Measurements from ENCODE around the gene SULT2B1. TPM values are rescaled to one million over a fixed set of nuclear protein-coding genes. Genes with fewer than 3 reads are reported as not detected.
"Not testable (repeated sequence)": the region's sequence is repeated elsewhere in the genome, so short reads cannot be mapped to it uniquely, and the experiment has no call there.

The SULT2B1 gene
- total and polyA plus RNA-seq, 4 donors = 0.39 to 0.90 (median 0.48) TPM; not detected in 1

DNA sequence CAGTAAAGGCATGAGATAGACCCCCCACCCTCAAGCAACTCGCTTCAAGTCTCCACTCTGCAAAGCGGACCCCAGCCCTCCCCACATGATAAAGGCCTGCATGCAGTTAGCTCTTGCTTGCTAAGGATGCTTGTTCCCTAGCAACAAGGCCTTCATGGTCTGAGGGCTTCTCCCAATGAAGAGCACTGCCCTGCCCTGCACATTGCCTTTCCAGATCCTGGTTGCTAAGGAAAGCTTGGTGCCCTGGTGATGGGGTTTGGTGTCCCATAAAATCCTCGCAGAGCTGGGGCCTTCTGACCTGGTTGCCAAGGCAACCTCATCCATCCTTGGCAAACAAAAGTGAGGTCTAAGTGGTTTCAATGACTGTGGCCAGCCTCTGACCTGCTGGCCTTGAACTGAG lies 79.3 kb downstream of the SULT2B1 start:
- WGBS (ENCODE audit: insufficient coverage) = 16% methylated on average over 3 of the region's 3 CpGs
- H3K36me3 ChIP-seq (ENCODE audit: control insufficient read depth, insufficient read depth, low read length) = peaks cover 66% of the 10 kb centered on the region
- H3K27ac ChIP-seq (ENCODE audit: low read depth, low read length) = peak overlapping the region; percentile 69
- H3K9me3 ChIP-seq (ENCODE audit: control insufficient read depth, insufficient read depth, low read length) = no peaks in the 10 kb centered on the region
- H3K4me3 ChIP-seq (ENCODE audit: low read depth, low read length) = no peak overlapping the region
- no peaks in the 10 kb centered on the region for H3K27me3 ChIP-seq (ENCODE audit: control insufficient read depth, insufficient read depth, low read length)
- H3K4me1 ChIP-seq (ENCODE audit: control insufficient read depth, insufficient read depth, low read length) = peaks cover 63% of the 10 kb centered on the region
- peak in 2 of 6 donors; percentile 69 to 88 for DNase-seq (ENCODE audit: low read depth in 4 of 6, low spot score in 6 of 6)

DNA sequence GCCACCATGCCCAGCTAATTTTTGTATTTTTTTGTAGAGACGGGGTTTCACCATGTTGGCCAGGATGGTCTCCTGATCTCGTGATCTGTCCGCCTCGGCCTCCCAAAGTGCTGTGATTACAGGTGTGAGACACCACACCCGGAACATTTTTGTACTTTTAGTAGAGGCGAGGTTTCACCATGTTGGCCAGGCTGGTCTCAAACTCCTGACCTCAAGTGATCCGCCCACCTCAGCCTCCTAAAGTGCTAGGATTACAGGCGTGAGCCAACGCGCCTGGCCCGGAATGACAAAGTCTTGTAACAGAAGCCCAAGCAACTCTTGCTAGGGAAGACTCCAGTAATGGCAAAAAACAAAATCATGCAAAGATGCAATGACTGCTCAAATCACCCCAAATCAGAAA lies 80.3 kb downstream of the SULT2B1 start:
- DNase-seq (ENCODE audit: low read depth in 4 of 6, low spot score in 6 of 6); H3K27me3 ChIP-seq (ENCODE audit: control insufficient read depth, insufficient read depth, low read length); H3K9me3 ChIP-seq (ENCODE audit: control insufficient read depth, insufficient read depth, low read length); H3K4me3 ChIP-seq (ENCODE audit: low read depth, low read length); H3K27ac ChIP-seq (ENCODE audit: low read depth, low read length): not testable (repeated sequence)
- peaks cover 58% of the 10 kb centered on the region for H3K36me3 ChIP-seq (ENCODE audit: control insufficient read depth, insufficient read depth, low read length)
- WGBS (ENCODE audit: insufficient coverage) = 91% methylated on average over 11 of the region's 11 CpGs
- peaks cover 73% of the 10 kb centered on the region for H3K4me1 ChIP-seq (ENCODE audit: control insufficient read depth, insufficient read depth, low read length)

GRCh38 chr19:48632692-48633147 lies 80.7 kb downstream of the SULT2B1 start:
- DNase-seq (ENCODE audit: low read depth in 4 of 6, low spot score in 6 of 6) = no peak
- Histone ChIP-seq H3K27me3 (ENCODE audit: control insufficient read depth, insufficient read depth, low read length) (no peaks in the 10 kb centered on the region), H3K27ac (ENCODE audit: low read depth, low read length) (no peak overlapping the region), H3K4me3 (ENCODE audit: low read depth, low read length) (no peak overlapping the region), H3K36me3 (ENCODE audit: control insufficient read depth, insufficient read depth, low read length) (peaks cover 54% of the 10 kb centered on the region), H3K9me3 (ENCODE audit: control insufficient read depth, insufficient read depth, low read length) (no peaks in the 10 kb centered on the region), H3K4me1 (ENCODE audit: control insufficient read depth, insufficient read depth, low read length) (peaks cover 75% of the 10 kb centered on the region)

DNA sequence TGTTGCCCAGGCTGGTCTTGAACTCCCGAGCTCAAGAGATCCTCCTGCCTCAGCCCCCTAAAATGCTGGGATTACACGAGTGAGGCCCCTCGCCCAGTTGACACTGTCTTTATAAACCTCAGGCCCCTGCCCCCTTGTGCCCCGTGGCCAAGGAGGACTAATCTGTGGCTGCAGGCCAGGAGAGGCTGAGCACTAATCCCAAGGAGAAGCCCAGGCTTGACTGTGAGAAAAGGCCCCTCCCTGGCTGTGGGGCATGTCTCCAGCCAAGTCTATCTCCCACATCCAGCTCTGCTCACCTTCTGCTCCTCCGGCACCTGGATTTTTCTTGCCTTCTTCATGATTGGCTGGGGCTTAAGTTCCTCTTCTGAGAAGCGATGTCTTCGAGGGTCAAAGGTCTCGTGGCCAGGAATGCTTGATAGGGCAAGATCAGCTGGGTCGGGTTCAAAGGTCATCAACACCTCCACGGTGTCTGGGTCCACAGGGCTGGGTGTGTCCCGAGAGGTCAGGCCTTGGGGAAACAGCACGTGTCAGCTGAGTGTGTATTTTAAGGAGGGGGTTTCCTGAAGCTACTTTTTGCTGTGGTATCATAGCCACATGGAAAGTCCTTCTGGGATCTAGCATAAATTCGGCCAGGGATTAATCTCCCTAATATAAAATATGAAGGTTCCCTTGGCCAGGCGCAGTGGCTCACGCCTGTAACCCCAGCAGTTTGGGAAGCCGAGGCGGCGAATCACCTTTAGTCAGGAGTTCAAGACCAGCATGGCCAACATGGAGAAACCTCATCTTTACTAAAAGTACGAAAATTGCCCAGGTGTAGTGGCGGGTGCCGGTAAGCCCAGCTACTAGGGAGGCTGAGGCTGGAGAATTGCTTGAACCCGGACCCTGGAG lies 81.4 kb downstream of the SULT2B1 start:
- WGBS (ENCODE audit: insufficient coverage) = 92% methylated on average over 15 of the region's 22 CpGs
- Histone ChIP-seq H3K9me3 (ENCODE audit: control insufficient read depth, insufficient read depth, low read length) (no peaks in the 10 kb centered on the region), H3K27me3 (ENCODE audit: control insufficient read depth, insufficient read depth, low read length) (no peaks in the 10 kb centered on the region), H3K4me1 (ENCODE audit: control insufficient read depth, insufficient read depth, low read length) (peaks cover 80% of the 10 kb centered on the region), H3K27ac (ENCODE audit: low read depth, low read length) (no peak overlapping the region), H3K36me3 (ENCODE audit: control insufficient read depth, insufficient read depth, low read length) (peaks cover 47% of the 10 kb centered on the region), H3K4me3 (ENCODE audit: low read depth, low read length) (no peak overlapping the region)
- no peak for DNase-seq (ENCODE audit: low read depth in 4 of 6, low spot score in 6 of 6)

DNA sequence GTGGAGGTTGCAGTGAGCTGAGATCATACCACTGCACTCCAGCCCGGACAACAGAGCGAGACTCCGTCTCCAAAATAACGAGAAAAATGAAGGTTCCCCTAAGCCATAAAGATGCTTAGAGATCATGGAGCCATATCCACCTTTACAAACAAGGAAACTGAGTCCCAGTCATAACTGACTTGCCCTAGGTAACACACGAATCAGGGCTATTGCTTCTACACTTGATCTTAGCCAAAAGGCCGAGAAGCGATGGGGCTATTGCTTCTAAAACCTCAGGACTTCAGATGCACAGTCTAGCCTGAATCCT lies 82.0 kb downstream of the SULT2B1 start:
- WGBS (ENCODE audit: insufficient coverage) = 74% methylated on average over 6 of the region's 7 CpGs
- Histone ChIP-seq H3K4me1 (ENCODE audit: control insufficient read depth, insufficient read depth, low read length) (peaks cover 86% of the 10 kb centered on the region), H3K27ac (ENCODE audit: low read depth, low read length) (peak overlapping the region; percentile 92), H3K36me3 (ENCODE audit: control insufficient read depth, insufficient read depth, low read length) (peaks cover 45% of the 10 kb centered on the region), H3K9me3 (ENCODE audit: control insufficient read depth, insufficient read depth, low read length) (no peaks in the 10 kb centered on the region), H3K4me3 (ENCODE audit: low read depth, low read length) (peak overlapping the region; percentile 32), H3K27me3 (ENCODE audit: control insufficient read depth, insufficient read depth, low read length) (no peaks in the 10 kb centered on the region)
- DNase-seq (ENCODE audit: low read depth in 4 of 6, low spot score in 6 of 6) = no peak

DNA sequence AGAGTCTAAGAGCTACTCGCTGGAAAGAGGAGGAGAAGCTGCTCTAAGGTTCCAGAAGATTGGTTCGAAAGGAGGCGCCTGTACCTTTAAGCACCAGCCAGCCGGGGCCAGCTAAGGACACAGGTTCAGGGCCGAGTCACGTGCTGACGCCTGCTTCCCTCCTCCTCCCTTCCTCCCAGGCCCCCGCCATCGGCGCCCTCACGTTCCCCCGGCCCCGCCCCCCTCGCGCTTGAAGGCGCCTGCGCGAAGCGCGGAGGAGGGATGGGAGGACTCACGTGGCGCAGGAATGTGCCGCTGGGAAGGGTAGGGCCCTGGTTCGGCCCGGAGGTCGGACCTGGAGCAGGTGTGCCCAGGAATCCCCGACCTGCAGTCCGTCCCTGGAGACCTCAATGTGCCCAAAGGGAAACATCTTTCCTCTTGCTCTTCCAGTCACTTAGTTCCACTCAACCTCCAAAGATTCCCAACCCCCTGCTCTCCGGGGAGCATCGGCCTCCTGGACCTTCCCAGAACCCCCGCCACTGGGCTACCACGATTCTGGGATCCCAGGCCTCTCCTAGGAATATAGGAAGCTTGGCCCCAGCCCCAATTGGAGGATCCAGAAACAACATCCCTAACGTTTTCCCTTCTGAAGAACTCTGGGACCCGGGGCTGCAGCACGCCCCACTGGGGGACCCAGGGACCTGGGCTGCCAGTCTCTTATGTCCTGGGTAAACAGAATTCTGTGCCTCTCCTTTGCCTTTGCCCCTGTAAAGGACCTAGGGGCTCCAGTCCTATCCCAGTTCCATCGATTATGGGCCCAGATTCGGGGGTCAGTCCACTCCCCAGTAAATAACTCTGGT lies 82.7 kb downstream of the SULT2B1 start:
- DNase-seq (ENCODE audit: low read depth in 4 of 6, low spot score in 6 of 6) = peak in 4 of 6 donors; percentile 85 to 98 (median 92)
- no peaks in the 10 kb centered on the region for H3K9me3 ChIP-seq (ENCODE audit: control insufficient read depth, insufficient read depth, low read length)
- peak overlapping the region; percentile 92 for H3K27ac ChIP-seq (ENCODE audit: low read depth, low read length)
- peak overlapping the region; percentile 32 for H3K4me3 ChIP-seq (ENCODE audit: low read depth, low read length)
- H3K36me3 ChIP-seq (ENCODE audit: control insufficient read depth, insufficient read depth, low read length) = peaks cover 45% of the 10 kb centered on the region
- WGBS (ENCODE audit: insufficient coverage) = 10% methylated on average over 34 of the region's 37 CpGs
- H3K4me1 ChIP-seq (ENCODE audit: control insufficient read depth, insufficient read depth, low read length) = peaks cover 89% of the 10 kb centered on the region
- no peaks in the 10 kb centered on the region for H3K27me3 ChIP-seq (ENCODE audit: control insufficient read depth, insufficient read depth, low read length)

GRCh38 chr19:48635263-48635965 lies 83.4 kb downstream of the SULT2B1 start:
- peaks cover 85% of the 10 kb centered on the region for H3K4me1 ChIP-seq (ENCODE audit: control insufficient read depth, insufficient read depth, low read length)
- 2% methylated on average over 67 of the region's 67 CpGs for WGBS (ENCODE audit: insufficient coverage)
- H3K27me3 ChIP-seq (ENCODE audit: control insufficient read depth, insufficient read depth, low read length) = no peaks in the 10 kb centered on the region
- peak overlapping the region; percentile 97 for H3K27ac ChIP-seq (ENCODE audit: low read depth, low read length)
- peaks cover 41% of the 10 kb centered on the region for H3K36me3 ChIP-seq (ENCODE audit: control insufficient read depth, insufficient read depth, low read length)
- H3K4me3 ChIP-seq (ENCODE audit: low read depth, low read length) = peak overlapping the region; percentile 75
- DNase-seq (ENCODE audit: low read depth in 4 of 6, low spot score in 6 of 6) = peak in 2 of 6 donors; percentile 65 to 75
- H3K9me3 ChIP-seq (ENCODE audit: control insufficient read depth, insufficient read depth, low read length) = no peaks in the 10 kb centered on the region

DNA sequence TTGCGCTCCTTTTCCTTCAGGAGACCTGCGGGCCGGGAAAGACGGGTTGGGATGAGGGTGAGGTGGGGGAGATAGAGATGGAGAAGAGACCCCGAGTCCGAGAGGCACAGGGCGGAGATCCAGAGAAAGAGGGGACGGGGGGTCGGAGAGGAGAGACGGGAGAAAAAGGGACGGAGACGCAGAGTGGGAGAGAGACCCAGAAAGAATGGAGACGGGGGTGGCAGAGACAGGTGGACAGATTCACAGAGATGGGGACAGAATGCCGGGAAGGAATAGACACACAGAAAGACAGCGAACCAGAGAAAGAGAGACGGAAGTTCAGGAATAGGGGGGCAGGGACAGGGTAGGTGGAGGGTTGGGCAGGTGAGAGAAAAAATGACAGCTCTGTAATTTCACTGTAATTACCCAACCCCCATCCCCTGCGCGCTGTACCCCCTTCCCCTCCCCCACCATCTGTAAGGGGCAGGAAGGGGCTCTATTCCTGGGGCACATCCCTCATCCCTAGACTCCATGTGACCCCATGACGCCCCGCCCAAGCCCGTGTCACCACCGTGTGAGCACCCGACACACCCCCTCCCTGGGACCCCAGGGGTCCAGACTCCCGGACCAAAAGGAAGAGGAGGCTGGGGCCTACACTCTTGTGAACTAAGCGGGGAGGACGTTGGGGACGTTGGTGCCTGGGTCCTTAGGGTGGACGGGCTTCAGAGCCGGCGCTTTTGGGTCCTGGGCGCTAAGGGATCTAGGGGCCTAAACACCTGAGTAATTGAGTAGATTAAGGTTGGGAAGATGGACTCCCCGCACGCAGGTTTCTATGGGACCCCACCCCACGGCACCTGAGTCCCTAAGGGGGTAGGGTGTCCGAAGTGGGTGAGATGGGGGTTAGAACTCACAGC lies 84.2 kb downstream of the SULT2B1 start:
- peak overlapping the region; percentile 75 for H3K4me3 ChIP-seq (ENCODE audit: low read depth, low read length)
- DNase-seq (ENCODE audit: low read depth in 4 of 6, low spot score in 6 of 6) = peak in 1 of 6 donors; percentile 26
- peak overlapping the region; percentile 97 for H3K27ac ChIP-seq (ENCODE audit: low read depth, low read length)
- peaks cover 35% of the 10 kb centered on the region for H3K36me3 ChIP-seq (ENCODE audit: control insufficient read depth, insufficient read depth, low read length)
- no peaks in the 10 kb centered on the region for H3K9me3 ChIP-seq (ENCODE audit: control insufficient read depth, insufficient read depth, low read length)
- whole genome bisulfite sequencing (ENCODE audit: insufficient coverage) = 5% methylated on average over 31 of the region's 35 CpGs
- no peaks in the 10 kb centered on the region for H3K27me3 ChIP-seq (ENCODE audit: control insufficient read depth, insufficient read depth, low read length)
- peaks cover 77% of the 10 kb centered on the region for H3K4me1 ChIP-seq (ENCODE audit: control insufficient read depth, insufficient read depth, low read length)
